Forelimb muscle (tissue), 1 donor: ENCODE measurements around the gene FAM47A. TPM values are rescaled to one million over a fixed set of nuclear protein-coding genes. Genes with fewer than 3 reads are reported as not detected.

Source experiments
- DNase-seq: peaks from one replicate; pipeline ENCODE4 v3.0.0-alpha.2; 2013; ENCODE audit warnings: low read depth
- polyA plus RNA-seq: library from polyadenylated mRNA; unstranded; fragments of 120-200 nt; gene quantifications from one replicate; pipeline ENCODE4 v1.2.1, GENCODE V29; 2013; ENCODE audit not compliant: insufficient read length

The FAM47A gene
- polyA plus RNA-seq = not detected

DNA sequence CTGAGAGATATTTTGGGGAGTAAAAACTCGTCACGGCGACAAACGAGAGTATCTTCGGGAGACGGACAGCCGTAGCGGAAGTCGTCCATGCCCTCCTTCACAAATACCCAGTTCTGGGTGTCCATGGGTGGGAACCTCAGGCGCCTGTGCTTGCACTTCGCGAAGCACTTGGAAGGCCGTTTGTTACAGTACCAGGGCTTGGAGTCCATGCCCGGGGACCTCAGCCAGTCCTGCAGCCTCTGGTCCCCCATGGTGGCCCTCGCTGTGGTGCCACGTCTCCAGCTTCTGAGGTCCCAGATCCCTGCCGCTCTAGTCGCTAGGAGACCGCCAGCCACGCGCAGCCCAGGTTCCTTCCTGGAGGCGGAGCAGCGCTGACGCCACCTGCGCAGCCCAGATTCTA is at the start of gene FAM47A:
FAM47A (minus strand) TSS at position 287 of the 400 bp plus-strand sequence; CDS start at position 251, 36 bp downstream.
- DNase-seq = no peak

DNA sequence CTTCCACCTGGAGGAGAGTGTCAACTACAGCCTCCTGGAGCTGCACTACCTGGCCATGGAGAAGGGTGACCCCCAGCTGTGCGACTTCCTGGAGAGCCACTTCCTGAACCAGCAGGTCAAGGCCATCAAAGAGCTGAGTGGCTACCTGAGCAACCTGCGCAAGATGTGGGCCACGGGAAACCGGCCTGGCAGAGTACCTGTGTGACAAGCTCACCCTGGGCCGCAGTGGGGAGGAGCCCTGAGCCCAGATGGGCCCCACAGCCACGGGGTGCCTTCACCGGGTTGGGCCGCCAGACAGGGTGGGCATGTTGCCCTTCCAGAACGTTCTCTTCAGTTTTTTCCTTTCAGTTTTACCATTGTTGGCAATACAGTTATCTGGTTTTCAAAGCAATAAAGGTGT is 15.2 kb upstream of the FAM47A start:
- DNase-seq = no peak

DNA sequence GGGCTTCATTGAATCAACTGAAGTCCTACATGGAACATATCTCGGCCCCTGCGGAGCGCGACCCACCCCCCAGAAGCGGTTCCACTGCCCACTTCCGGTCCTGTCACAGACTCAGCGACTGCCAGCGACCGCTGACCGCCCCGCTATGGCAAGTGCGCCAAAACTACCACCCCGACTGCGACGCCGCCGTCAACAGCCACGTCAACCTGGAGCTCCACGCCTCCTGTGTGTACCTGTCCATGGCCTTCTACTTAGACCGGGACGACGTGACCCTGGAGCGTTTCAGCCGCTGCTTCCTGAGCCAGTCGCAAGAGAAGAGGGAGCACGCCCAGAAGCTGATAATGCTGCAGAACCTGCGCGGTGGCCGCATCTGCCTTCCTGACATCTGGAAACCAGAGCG is 14.8 kb upstream of the FAM47A start:
- no peak for DNase-seq

GRCh38 chrX:34144246-34144645 is 12.1 kb upstream of the FAM47A start:
- no peak for DNase-seq

DNA sequence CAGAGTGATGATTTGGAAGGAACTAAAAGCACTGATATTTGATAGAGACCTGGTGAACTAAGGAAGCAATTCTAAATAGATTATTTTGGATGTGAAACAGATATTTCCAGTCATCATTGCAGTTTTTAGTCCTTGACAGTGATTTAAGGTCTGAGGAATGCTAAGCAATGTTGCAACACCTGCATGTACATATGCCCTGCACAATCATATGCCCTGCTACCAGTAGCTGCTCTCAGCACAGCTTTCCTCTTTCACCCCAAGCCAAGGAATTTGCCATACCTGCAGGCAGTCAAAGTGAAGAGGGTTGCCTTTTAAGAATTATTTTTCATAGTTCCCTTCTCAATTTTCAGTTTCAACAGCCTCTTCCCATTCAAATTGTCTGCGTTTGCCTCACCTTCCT is 8.7 kb upstream of the FAM47A start:
- no peak for DNase-seq

DNA sequence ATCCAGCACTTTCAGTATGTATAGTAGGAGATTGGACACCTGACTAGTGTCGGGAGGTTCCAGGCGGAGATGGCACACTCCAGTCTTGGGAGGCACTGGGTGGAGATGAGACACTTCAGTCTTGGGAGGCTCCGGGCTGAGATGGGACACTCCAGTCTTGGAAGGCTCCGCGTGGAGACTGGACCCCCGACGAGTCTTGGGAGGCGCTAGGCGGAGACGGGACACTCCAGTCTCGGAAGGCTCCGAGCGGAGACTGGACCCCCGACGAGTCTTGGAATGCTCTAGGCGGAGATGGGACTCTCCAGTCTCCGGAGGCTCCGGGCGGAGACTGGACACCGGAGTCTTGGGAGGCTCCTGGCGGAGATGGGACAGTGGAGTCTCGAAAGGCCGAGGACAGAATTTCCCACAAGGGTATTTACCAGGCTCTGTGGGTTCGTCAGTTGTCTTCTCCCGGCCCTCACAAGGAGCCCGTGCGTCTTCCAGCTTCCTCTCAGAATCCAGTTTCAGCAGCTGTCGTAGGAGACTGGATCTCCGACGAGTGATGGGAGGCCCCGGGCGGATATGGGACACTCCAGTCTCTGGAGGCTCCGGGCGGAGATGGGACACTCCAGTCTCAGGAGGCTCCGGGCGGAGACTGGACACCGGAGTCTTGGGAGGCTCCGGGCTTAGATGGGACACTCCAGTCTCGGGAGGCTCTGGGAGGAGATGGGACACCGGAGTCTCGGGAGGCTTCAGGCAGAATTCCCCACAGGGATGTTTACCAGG is 952 bp downstream of the FAM47A start:
- no peak for DNase-seq

- DNase-seq = no peak
Observed at GRCh38 chrX:34130501-34130900, 1.6 kb downstream of the FAM47A start.

DNA sequence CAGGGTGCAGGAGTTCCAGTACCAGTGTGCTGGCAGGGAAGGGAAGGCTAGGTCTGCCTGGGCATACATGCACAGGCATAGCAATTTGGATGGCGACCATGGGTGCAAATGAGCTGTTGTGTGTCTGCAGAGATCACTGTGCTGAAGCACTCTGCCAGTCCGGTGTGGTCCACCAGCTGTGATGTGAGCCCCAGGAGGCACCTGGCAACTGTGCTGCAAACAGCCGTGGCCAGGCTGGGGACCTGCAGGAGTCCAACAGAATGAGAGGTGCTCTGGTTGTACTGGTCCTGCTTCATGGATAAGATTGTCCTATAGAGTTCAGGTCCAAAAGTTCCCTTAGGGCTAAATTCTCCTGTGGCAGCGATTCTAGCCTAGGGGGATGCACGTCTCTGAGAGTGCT is 6.1 kb downstream of the FAM47A start:
- no peak for DNase-seq

DNA sequence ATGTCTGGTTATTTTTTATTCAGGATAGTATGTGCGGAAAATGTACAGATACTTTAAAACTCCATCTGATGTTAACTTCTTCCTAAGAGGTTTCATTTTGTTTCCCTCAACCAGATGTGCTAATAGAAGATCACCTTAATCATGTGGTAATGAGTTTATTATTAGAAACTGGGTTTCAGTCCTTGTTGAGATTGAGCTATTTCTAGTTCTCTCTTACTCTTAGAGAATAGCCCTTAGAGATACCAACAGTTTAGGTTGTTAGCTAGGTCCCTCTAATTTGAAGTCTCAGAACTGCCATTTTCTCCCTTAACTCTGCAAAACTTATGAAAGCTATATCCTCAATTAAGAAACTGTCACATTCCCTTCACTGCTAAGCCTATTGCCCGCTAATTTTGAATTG is 13.0 kb downstream of the FAM47A start:
- no peak for DNase-seq

GRCh38 chrX:34112459-34112858 is 19.7 kb downstream of the FAM47A start:
- DNase-seq = no peak
